ENCODE data around the gene KCTD1.

GRCh38 chr18:26520974-26521373, 27.4 kb downstream of the KCTD1 start:
- TF ChIP-seq CTCF (IDR thresholded peaks at IDR 0.05; ENCODE audit: low read depth, low read length) (no peak), EZH2phosphoT487 (IDR thresholded peaks at IDR 0.05; ENCODE audit: low read depth) (no peak)
